HG02642 (cell line): ENCODE measurements around the gene BEND3.
"Not testable (repeated sequence)": the region's sequence is repeated elsewhere in the genome, so short reads cannot be mapped to it uniquely, and the experiment has no call there.

Source experiments
- ATAC-seq: cut with Tn5 transposase; IDR thresholded peaks from one replicate; pipeline ENCODE4 v1.9.1; 2021; ENCODE audit warnings: mild to moderate bottlenecking; ENCODE audit not compliant: unreplicated experiment, poor library complexity

BEND3 gene

DNA sequence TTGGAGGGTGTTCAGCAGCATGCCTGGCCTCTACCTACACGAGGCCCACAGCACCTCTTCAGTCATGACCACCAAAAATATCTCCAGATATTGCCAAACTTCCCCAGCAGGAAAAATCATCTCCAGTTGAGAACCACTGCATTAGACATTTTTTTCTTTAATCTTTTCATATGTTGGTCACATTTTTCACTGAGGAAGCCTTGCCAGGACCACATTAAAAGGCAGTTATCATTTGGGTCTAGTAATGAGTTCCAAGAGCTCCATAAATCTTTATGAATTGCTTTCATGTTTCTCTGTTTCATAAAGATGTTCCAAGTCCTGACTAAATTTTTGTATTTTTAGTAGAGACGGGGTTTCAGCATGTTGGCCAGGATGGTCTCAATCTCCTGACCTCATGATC, 58.5 kb downstream of the BEND3 start:
- ATAC-seq, result no peak

DNA sequence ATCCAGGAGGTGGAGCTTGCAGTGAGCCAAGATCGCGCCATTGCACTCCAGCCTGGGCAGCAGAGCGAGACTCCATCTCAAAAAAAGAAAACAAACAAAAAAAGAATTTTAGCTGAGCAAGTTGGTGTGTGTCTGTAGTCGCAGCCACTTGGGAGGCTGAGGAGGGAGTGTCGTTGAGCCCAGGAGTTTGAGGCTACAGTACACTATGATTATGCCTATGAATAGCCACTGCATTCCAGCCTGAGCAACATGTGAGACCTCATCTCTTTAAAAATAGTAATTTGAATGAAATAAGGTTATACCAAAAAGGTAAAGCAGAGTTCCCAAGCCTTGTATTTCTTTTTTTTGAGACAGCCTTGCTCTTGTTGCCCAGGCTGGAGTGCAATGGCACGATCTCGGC, 67.5 kb downstream of the BEND3 start:
- no peak for ATAC-seq

DNA sequence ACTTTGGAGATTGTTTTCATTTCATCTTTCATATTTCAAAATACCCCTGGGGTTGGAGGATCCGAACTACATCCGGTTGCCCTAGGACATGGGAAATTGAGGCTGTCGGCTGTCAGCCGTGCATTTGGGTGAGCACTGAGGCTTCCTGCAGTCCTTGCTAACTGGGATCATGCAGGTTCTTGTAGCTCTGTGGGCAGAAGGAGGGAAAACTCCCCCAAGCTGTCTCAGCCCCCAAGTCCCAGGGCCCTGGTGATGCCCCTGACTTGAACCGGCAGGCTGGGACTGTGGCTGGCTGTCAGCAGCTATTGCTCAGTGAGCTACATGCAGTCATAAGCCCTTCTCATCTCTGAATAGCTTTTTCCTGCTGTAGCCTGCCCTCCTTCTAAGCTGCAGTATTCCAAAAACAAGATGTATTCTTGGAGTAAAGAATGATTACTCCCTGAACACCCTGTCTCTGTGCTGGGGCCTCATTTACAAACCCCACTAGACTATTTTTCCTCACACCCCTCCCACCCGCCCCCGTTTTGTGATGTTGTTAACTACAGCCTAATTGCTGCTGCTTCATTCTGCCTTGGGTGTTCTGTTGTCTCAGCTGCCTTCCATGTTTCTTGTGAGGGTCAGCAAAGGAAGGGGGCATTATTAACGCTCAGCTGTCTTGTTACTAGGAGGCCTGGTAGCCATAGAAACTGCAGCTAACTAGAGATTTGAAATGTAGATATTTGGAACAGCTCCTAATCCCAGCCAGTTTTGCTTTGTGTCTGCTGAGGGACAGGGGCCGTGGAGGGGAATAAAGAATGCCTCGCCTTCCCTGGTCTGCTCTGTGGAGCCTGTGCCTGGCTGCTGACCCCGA, 69.3 kb downstream of the BEND3 start:
- no peak for ATAC-seq

DNA sequence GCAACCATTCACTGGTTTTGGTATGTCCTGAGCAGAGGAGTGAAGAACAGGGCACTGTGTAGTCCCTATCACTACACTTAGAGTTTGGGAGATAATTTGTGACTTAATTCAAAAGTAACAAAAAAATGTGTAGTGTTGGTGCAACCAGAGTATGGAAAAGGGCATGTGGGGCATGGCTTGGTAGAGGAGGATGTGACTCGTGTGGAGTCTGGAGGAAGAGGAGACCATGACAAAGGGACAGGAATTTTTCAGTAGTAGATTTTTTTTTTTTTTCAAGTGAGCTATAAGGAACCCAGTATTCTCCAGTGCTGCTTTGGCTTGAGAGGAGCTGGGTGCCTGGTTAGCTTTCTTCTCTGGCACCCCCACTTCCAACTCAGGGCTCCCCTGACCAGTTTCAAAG, 82.2 kb downstream of the BEND3 start:
- ATAC-seq, result no peak

DNA sequence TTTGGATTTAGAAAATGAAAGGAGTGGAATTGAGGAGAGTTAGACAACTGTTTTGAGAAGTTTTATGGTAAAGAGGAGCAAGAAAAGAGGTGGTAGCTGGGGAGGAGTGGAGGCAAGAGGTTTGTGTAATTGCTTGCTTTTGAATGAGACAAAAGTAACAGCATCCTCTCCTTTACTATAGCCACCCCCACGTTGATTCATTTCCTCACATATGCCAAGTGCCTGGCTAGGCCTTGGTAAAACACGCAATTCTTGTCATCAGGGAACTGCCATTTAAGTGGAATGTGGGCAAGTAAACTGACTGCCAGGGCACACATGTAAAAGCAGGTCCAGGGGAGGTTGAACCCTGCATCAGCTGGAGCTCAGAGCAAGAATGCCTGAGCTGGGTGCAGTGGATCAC, 83.3 kb downstream of the BEND3 start:
- ATAC-seq, result no peak

DNA sequence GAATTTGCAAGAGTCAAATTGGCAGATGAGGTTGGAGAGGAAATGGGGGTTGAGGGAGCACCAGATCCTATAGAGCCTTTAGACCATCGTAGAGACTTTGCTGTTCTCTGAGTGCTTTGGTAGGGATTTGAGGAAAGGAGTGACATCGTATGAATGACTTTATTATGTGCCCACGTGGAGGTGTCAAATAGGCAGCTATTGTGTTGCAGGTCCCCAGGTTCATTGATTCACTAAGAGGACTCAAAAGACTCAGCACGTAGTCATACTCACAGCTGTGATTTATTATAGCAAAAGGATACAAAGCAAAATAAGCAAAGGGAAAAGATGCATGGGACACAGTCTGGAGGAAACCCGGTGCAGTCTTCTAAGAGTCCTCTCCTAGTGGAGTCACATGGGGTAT, 85.2 kb downstream of the BEND3 start:
- no peak for ATAC-seq

DNA sequence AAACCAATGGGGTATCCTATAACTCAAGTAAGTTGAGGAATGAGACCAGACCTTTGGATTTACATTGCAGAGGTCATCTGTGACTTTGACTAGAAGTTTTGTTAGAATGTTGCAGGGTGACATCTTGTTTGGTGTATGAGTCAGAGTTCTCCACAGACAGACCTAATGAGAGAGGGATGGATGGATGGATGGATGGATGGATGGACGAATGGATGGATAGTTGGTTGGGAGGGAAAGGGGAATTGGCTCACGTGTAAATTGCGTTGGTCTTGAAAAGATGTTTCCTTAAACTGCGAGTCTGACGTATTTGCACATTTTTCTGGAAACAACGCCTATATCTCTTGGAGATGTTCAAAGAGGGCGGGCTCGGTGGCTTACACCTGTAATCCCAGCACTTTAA, 88.3 kb downstream of the BEND3 start:
- ATAC-seq, result no peak

DNA sequence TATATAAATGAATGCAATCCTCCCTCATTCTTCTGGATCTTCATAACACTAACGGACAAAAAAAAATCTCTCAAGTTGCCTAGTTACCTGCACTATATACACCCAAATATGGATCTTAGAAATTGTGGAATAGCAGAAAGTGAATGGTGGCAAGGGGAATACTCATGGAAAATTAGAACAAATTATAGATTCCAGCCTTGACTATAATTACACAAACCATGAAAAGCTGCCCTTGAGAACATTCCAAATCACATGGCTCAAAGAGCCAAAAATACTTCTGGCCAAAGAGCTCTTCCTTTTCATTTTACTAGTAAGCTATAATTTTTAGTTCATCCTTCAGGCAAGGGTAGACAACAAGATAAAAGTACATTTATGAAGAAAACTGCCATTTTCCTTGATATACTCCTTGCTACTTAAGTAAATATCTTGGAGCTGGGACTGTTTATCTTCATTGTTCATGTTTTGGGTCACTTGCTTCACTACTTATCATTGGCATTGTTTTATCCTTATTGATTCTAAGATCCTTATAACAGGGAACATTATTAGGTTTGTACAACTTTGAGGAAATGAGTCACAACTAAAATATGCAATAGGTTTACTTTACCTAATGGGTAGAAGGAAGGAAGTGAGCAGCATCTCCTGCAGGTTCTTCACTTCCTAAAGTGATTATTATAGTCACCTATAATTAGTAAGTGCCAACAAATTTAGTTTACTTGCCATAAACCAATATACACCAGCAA, 93.7 kb downstream of the BEND3 start:
- ATAC-seq, result no peak

DNA sequence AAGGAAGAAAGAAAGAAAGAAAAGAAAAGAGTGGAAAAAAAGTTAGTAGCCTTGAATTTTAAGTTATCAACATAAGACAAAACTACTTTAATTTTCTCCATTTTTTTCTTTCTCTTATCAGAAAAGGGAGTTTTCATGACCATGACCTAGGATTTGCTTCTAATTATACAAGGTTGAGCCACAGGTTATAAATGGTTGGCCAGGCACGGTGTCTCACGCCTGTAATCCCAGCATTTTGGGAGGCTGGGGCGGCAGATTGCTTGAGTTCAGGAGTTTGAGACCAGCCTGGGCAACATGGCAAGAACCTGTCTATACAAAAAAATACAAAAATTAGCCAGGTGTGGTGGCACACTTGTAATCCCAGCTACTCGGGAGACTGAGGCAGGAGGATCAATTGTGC, 95.1 kb downstream of the BEND3 start:
- no peak for ATAC-seq

DNA sequence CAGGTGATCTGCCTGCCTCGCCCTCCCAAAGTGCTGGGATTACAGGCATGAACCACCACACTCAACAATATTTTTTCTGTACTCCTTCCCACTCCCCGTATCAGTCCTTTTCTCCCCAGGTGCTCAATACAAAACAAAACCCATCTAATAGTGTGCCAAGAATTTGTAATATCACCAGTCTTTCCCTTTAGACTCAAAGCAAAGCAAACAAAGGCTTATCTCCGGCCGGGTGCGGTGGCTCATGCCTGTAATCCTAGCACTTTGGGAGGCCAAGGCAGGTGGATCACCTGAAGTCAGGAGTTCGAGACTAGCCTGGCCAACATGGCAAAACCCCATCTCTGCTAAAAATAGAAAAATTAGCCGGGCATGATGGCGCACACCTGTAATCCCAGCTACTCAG, 95.7 kb downstream of the BEND3 start:
- ATAC-seq, result not testable (repeated sequence)

DNA sequence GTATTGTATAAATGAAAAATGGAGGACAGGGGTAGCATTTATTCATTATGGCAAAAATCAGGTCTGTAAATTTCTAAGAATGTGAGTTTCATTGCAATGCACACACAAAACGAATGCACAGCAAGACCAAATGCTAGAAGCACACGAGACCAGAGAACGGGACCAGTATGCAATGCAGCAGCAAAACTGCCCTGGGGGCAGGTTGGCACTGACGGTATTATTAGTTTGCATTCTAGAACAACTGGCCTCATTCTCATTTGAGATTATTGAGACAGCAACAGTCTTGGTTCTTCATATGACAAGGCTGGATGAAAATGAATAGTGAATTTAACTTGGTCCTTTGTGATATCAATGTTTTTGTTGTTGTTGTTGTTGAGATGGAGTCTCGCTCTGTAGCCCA, 96.3 kb downstream of the BEND3 start:
- ATAC-seq, result no peak
